Sciatic nerve (tissue), 2 donors: Measurements from ENCODE around the gene SYNPO2. TPM values are rescaled to one million over a fixed set of nuclear protein-coding genes. Genes with fewer than 3 reads are reported as not detected.

Experiments used
- ATAC-seq: fragments of 200-7000 bp; cut with Tn5 transposase; one replicate; pipeline ENCODE4 v1.9.1; 2020; ENCODE audit warnings: mild to moderate bottlenecking, moderate library complexity
- DNase-seq: peaks from one replicate; pipeline ENCODE4 v3.0.0-alpha.2; 2020; ENCODE audit warnings: low spot score
- intact Hi-C: fragments of 100-400 bp; cut with DNase I; formaldehyde crosslinking; loops from one replicate; pipeline ENCODE4 v1.14.2; 2022
- total RNA-seq: library from RNA; stranded (reverse); fragmentation: NEBNext Ultra II Directional; extraction: Animal tissue kit (Norgen Biotek cat#: 25700); gene quantifications from one replicate; pipeline ENCODE4 v1.2.1, GENCODE V29; 2021
- donor health status: DM: no; HTN: no; CAD: no.
- donor health status: DM: no; HTN: no; CAD: no.

SYNPO2 gene
- total RNA-seq, 1 donor from 2014 or later: 113 TPM

DNA sequence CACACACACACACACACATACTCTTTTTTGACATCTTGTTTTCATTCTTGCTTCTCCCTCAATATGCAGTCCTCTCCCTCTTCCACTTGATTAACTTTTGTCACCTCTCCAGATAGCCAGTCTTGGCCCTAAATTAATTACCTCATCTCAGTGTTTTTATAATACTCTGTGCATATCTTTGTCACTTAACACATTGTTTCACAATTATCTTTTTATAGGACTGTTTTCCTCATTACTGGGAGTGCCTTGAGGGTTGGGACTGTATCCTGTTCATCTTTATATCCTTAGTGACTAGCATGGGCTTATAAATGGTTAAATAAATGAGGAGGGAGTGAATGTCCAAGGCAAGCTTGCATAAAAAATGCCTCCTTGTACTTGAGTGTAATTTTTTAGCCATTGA is 33.1 kb downstream of the SYNPO2 start:
- intact Hi-C loops: no loop called here
- ATAC-seq: no peak

DNA sequence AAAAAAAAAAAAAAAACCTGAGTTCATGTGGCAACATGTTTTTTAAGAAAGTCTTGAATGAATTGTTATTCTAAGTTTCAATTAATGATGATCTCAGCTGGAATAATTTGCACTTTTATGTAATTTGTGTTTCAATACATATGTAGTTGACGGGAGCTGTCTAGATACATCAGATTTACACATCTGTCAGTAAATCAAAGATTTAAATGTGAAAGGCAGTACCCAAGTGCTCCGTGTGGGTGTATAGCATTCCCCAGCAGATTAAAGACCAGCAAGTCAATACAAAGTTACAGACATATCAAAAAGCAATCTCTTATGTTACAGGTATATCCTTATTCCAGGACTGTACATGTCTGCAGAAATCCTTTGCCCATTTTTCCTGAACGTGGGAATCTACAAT is 35.2 kb downstream of the SYNPO2 start:
- intact Hi-C loops: no loop called here
- ATAC-seq (no peak), DNase-seq (no peak)

More for the DNA sequence above, 33.1 kb downstream of the SYNPO2 start:
- no peak for DNase-seq

DNA sequence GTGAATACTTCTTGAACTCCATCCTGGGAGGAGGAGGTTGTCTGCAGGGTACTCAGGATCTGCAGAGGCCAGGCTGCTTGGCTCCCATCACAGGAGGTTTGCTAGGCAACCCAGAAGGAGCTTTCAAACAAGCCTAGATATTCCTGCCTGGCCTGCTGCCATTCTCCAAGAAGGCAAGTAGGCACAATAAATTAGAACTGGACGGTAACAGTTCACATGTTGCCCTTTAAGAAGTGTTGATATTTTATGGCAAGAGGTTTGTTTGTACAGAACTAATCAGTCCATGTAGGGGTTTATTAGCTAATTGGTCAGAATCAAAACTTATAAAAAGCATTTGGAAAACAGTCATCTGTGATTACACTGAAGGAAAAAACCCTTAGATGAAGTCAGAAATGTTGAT is 39.3 kb downstream of the SYNPO2 start:
- DNase-seq (no peak), ATAC-seq (peak; percentile 55)
- intact Hi-C loops: no loop called here

DNA sequence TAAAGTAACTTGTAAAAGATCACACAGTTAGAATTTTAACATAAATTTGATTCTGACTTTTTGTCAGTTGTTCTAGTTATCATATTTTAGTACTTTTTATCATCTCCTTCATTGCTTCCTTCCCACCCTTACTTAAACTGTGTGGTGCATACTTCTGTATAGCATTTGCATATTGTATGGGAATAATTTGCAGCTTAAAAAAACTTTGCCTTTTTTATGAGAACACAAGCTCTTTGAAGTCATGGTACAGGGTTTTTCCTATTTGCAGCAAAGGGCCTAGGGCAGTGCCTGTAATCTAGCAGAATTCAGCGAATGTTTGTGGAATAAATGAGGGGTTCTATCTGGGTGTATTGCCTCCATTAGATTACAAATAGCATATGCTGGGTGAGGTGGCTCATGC is 41.6 kb downstream of the SYNPO2 start:
- intact Hi-C loops: no loop called here
- no peak for DNase-seq
- no peak for ATAC-seq

DNA sequence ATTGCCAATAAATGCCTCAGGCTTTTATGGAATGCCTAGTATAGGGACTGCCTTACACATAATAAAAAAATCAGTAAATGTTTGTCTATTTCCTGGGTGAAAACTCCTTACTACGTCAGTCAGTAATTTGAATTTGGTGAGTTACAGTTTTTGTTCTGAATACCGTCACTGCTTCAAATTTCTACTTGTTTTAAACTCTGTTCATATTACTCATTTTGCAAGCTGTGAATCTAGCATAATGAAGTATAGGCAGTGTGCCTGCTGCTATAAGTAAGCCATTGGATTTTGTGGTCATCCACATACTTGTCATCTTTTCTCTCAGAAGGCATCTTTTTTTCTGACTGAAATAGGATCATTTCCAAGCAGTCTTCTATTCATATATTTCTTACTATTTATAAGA is 43.1 kb downstream of the SYNPO2 start:
- DNase-seq: no peak
- intact Hi-C loops: no loop called here
- ATAC-seq: no peak

DNA sequence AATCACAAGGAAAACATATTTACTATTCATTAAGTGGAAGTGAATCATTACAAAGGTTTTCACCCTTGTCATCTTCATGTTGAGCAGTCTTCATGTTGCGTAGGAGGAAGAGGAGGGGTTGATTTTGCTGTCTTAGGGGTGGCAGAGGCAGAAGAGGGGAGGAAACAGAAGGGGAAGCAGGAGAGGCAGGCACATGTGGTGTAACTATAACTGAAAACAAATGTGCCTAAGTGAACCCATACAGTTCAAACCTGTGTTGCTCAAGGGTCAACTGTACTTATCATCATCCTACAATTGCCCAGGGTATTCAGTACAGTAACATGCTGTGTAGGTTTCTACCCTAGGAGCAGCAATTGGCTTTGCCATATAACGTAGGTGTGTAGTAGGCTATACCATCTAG is 47.2 kb downstream of the SYNPO2 start:
- DNase-seq: no peak
- no peak for ATAC-seq
- intact Hi-C loops: no loop called here

DNA sequence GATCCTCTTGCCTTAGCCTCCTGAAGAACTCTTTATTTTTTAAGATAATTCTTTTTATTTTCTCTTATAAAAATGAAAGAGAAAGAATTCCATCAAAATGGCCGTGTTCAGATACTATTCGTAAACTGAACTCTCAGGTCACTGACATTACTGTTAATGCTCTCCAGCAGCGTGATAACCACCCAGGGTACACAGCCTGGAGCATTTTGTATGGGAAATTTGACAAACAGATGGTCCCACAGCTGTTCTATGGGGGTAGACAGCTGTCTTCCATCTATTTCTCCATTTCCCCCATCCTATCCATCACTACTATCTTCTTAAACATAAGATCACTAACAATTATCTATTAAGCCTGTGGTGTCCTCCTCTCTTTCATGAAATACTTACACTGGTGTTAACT is 47.8 kb downstream of the SYNPO2 start:
- no peak for DNase-seq
- no peak for ATAC-seq
- intact Hi-C loops: no loop called here

DNA sequence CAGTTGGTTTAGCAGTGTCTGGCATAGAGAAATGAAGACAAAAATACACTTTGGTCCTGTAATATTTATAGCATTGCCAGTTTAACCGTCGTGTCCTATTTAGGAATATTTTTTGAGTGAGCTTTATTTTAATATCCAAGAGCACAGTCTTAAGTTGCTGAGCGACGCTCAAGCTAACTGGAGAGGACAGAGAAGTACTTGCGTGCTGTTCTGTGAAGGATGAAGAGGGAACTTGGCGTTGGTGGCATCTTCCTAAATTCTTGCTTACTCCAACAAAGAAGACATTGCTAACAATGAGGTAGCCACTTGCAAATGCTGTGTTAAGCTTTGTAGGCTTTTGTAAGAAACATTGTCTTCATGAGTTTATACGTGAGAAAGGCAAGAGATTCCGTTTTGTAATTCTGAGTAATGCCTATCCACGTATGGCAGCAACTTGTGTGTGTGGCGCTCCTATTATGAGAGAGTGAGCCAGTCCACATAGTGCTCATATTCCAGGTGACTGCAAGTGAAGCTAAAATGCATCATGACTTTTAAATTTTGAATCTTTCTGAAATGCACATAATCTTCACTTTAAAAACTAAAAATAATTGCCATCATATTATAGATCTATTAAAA is 50.6 kb downstream of the SYNPO2 start:
- DNase-seq: no peak
- intact Hi-C loops: no loop called here
- ATAC-seq: no peak

DNA sequence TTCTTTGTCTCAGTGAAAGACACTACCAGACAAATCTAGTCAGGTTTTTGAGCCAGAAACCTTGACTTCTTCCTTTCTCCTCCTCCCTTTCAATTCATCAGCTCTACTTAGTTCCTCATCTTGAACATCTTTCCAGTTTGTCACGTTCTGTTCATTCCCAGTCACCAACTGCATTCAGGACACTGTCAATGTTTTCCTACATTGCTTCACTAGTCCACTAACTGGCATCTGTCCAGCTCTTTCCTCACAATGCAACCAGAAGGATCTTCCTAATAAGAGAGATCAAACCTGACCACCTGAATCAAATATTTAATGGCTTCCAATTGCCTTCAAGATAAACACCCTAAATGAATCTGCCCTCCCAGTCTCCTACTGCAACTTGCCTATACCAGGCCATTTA is 52.5 kb downstream of the SYNPO2 start:
- peak; percentile 77 for ATAC-seq
- intact Hi-C loops: no loop called here
- DNase-seq: no peak

DNA sequence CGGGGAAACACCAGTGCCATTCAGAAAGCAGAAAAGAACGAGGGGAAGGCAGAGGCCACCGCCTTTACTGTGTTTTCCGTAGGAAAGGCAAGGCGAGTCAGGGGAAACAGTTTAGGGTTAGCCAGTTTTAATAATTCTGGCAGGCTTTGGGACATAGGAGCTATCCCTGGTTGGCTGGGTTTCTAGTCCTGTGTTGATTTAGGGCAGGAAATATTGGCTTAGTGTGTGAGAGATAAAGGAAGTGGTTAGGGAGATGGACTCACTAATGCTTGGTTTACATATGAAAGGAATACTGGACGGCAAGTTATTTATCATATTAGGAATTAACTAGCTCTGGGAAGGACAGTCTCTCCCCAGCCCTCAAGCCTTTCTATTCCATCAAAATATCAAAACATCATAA is 53.1 kb downstream of the SYNPO2 start:
- ATAC-seq (peak; percentile 79), DNase-seq (no peak)
- intact Hi-C loops: no loop called here

DNA sequence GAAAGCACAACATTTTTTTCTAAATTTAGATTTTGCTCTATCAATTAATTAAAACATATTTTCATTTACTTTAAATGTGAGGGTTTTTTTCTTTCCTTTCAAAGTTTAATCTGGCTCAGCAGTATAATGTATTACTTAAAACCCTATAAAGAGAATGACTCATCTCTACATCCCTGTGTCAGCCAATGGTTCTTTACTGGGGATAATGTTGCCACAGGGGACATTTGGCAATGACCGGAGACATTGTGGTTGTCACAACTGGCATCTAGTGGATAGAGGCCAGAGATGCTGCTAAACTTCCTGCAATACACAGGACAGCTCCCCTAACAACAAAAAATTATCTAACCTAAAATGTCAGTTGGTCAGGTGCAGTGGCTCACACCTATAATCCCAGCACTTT is 53.8 kb downstream of the SYNPO2 start:
- intact Hi-C loops: no loop called here
- DNase-seq: no peak
- ATAC-seq: no peak

DNA sequence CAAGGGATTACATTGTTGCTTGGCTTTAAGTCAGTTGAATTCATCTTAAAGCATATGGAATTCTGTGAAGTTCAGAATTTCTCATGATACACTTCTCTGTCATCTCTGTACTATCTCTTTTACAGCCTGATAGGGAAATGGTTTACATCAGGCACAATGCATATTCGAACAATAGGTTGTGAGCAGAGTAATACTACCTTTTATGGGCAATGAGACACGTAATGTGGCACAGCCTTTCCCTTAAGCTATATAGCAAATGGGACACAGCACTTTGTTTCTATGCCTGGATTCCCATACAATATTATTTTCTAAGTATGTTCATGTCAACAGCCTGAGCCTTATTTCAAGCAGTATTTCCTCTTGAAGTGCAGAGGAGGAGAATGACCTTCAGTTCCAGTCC is 58.4 kb downstream of the SYNPO2 start:
- ATAC-seq: no peak
- no peak for DNase-seq
- intact Hi-C loops: no loop called here

DNA sequence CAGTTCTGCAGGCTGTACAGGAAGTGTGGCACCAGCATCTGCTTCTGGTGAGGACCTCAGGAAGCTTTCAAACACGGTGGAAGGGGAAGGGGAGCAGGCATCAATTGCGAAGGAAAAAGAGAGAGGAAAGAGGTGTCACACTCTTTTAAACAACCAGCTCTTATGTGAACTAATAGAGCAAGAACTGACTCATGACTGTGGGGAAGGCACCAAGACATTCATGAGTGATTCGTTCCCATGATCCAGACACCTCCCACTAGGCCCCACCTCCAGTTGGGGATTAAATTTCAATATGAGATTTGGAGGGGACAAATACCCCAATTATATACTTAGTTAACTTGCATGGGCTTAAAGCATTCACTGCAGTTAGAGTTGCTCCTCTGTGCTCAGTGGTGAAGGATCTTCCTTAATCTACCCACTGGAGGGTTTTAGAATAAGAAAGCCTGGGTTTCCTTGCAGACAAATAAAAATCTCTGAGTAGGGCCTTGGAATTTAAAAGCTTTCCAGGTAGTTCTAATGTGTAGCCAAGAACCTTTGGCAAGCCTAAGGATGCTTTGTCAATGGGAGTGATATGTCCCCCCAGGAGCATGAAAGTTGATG is 60.0 kb downstream of the SYNPO2 start:
- intact Hi-C loops: no loop called here
- DNase-seq: no peak
- no peak for ATAC-seq

DNA sequence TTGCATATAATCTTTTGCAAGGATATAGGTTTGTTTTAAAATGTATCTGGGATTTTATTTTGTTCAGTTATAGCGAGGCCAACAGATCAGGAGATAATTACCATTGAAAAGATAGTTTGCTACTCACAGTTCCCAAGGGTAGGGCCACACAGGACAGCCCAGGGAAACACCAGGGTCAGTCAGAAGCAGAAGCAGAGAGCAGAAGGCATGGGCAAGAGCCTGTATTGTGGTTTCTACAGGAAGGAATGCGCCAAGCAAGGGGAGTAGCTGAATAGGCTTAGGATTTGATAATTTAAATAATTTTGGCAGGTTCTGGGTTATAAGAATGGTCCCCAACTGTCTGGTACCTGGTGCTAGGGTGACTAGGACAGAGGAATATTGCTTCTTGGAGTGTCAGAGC is 61.6 kb downstream of the SYNPO2 start:
- ATAC-seq (no peak), DNase-seq (no peak)
- intact Hi-C loops: no loop called here

DNA sequence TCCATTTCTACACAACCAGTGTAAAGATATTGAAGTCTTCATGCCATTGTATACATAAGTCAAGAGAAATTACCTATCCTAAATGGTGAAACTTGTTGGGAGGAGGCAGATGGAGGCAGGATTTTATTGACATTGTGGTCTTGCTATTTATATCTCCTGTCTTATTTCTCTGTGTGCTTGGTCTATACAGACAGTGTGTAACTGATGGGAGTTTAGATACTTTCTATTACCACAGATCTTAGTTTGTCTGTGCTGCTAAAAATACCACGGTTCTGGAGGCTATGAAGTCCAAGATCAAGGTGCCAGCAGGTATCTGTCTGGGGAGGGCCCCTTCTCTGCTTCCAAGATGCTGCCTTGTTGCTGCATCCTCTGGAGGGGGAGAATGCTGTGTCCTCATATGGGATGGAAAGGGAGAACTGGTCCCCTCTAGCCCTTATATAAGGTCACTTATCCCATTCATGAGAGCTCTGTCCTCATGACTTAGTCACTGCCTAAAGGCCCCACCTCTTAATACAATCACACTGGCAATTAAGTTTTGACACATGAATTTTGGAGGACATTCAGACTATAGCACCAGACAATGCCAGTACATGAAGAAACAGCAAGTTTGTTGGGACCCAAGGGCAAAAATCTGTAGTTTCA is 62.4 kb downstream of the SYNPO2 start:
- DNase-seq (no peak), ATAC-seq (no peak)
- intact Hi-C loops: no loop called here

DNA sequence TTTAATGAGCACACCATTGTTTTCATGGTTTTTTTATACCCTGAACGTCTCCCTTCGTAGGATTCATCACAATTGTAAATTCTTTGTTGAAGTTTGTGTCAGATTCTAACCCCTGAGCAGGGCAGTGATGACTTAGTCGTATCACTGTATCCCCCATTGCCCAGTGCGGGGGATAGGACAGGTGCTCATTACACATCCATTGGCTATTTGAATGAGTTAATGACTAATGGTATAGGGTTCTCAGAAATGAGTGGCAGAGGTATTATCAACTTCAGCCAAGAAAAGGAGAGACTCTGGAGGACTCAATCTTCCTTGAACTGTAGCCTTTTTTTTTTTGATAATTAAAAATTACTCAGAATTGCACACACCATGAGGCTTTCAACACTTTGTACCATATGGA is 64.6 kb downstream of the SYNPO2 start:
- ATAC-seq (no peak), DNase-seq (no peak)
- intact Hi-C loops: no loop called here

DNA sequence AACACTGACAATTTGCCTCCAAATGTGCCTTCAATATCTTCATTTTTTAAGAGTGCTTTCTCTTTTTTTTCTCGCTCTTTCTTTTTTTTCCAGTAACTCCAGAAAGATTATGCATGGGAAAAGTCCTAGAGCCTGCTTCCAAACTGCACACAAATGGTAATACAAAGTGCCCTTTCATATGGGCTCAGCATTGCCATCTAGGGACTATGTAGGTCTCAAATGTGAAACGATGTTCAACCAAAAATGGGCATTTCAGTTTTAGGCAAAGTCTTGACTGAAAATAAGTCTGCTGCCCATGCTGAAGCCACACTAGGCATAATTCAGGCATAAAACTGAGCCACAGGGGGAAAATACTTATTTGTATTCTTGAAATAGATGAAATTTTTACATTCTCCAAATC is 65.6 kb downstream of the SYNPO2 start:
- ATAC-seq (no peak), DNase-seq (no peak)
- intact Hi-C loops: no loop called here

DNA sequence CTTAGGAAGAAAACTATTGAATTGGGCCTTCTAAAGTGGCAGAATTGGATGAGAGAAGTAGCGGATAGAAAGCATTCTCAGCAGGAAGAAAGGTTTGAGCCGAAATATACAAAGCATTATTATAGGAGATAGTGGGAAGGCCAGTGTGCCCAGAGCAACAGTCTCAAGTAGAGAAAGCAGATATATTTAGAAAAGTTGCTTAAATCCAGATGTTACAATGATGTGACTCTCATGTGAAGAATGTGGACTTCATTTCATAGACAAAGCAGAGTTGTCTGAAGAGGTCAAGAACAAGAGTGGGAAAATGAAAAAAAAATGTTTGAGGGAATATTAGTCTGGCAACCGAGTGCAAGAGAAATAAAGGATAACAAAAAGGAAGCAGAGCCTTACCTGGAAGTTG is 66.9 kb downstream of the SYNPO2 start:
- intact Hi-C loops: no loop called here
- peak; percentile 84 for ATAC-seq
- no peak for DNase-seq

DNA sequence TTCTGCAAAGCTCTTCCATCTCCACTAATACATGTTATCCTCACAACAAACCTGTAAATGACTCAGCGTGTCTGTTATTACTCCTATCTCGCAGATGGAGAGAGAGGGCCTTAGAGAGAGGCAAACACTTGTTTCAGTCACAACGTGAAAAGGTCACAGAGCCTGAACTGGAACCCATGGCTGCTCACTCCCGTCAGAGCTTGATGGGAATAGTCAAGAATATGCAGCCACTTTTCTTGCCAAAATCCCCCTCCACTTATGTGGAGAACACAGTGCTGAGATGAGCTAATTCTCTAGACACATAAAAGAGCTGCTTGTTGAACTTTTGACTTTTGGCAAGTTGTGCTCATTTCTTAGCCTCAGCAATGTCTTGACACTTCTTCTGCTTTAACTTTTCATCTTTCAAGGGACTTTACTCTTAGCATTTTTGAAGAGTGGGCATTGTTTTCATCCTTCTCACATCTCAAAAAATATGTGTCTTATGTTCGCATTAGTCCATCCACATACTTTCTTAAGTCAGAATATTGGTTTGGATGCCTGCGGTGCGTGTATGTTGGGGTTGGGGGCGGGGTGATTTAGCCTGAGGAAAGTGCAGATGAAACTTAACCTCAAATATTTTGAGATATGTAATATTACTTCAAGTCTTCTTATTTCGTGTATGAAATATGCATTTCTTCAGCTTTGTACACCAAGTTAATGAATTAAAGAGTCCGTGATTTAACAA is 69.2 kb downstream of the SYNPO2 start:
- intact Hi-C loops: no loop called here
- peak; percentile 61 for ATAC-seq
- no peak for DNase-seq

DNA sequence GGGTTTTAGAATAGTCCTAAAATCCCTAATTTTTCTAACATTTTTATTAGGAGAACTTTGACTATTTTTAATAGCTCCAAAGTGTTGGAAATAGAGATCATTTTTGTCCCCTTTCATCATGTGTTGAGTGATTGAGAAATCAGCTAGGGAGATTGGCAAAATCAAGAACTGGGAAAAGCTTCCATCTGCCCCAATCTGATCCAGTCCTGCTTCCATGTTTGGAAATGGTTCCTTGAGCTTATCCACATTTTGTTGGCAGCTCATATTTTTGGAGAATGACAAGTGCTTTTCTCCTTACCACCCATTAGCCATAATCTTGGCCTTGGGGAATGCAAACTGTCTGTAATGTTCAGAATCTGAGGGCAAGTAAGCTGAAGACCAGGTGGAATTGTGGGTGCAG is 73.9 kb downstream of the SYNPO2 start:
- intact Hi-C loops: no loop called here
- no peak for ATAC-seq
- DNase-seq: no peak
